Nephron (organoid): ENCODE results near the gene TRIM34.
A peak's percentile ranks its signal among the peaks of the same experiment; 100 is the strongest.
"Not testable (repeated sequence)": the region's sequence is repeated elsewhere in the genome, so short reads cannot be mapped to it uniquely, and the experiment has no call there.

ENCODE experiments used
- H3K27ac Mint-ChIP-seq, 3 experiments: 2 replicates each; pipeline ENCODE4 v1.8.0; 2020; ENCODE audit warnings: mixed read lengths in 3 of 3, mild to moderate bottlenecking in 2 of 3, moderate library complexity in 1 of 3
- H3K27me3 Mint-ChIP-seq: 2 replicates; pipeline ENCODE4 v1.8.0; 2021; ENCODE audit warnings: low read depth, mild to moderate bottlenecking, moderate library complexity, mixed read lengths
- H3K36me3 Mint-ChIP-seq: 2 replicates; pipeline ENCODE4 v1.8.0; 2020; ENCODE audit warnings: low read depth, mixed read lengths
- H3K4me1 Mint-ChIP-seq: 2 replicates; pipeline ENCODE4 v1.8.0; 2020; ENCODE audit warnings: mixed read lengths
- H3K4me3 Mint-ChIP-seq, 3 experiments: 2 replicates each; pipeline ENCODE4 v1.8.0; 2020; ENCODE audit warnings: mild to moderate bottlenecking in 3 of 3, mixed read lengths in 3 of 3, moderate library complexity in 2 of 3
- H3K9me3 Mint-ChIP-seq: 2 replicates; pipeline ENCODE4 v1.8.0; 2020; ENCODE audit warnings: mixed read lengths
- CTCF ChIP-seq, 3 experiments: fragments of 200-600 bp; sonication (generic); IDR thresholded peaks; one replicate each; pipeline ENCODE4 v1.5.0; 2021; ENCODE audit warnings: antibody characterized with exemption in 3 of 3; ENCODE audit not compliant: unreplicated experiment in 3 of 3

TRIM34 gene

GRCh38 chr11:5690216-5690615 lies 65.4 kb downstream of the TRIM34 start:
- H3K27ac Mint-ChIP-seq = peak overlapping the region in 2 of 3 experiments; percentile 36 to 88
- no peak for TF ChIP-seq CTCF (IDR thresholded peaks at IDR 0.05; ENCODE audit: unreplicated experiment in 3 of 3)
- H3K4me1 Mint-ChIP-seq = peaks cover 10% of the 10 kb centered on the region
- no peaks in the 10 kb centered on the region for H3K9me3 Mint-ChIP-seq
- no peaks in the 10 kb centered on the region for H3K36me3 Mint-ChIP-seq
- peak overlapping the region in 1 of 3 experiments; percentile 57 for H3K4me3 Mint-ChIP-seq
- no peaks in the 10 kb centered on the region for H3K27me3 Mint-ChIP-seq

- H3K36me3 Mint-ChIP-seq = no peaks in the 10 kb centered on the region
- peak overlapping the region in 1 of 3 experiments; percentile 57 for H3K4me3 Mint-ChIP-seq
- H3K27me3 Mint-ChIP-seq = no peaks in the 10 kb centered on the region
- peaks cover 9% of the 10 kb centered on the region for H3K4me1 Mint-ChIP-seq
- TF ChIP-seq CTCF (IDR thresholded peaks at IDR 0.05; ENCODE audit: unreplicated experiment in 3 of 3) = no peak
- H3K9me3 Mint-ChIP-seq = no peaks in the 10 kb centered on the region
- H3K27ac Mint-ChIP-seq = peak overlapping the region in 2 of 3 experiments; percentile 36 to 88
Observed at GRCh38 chr11:5690736-5691135, 65.9 kb downstream of the TRIM34 start.

GRCh38 chr11:5691238-5691963 lies 66.6 kb downstream of the TRIM34 start:
- not testable (repeated sequence) for H3K27ac Mint-ChIP-seq, H3K9me3 Mint-ChIP-seq, H3K4me1 Mint-ChIP-seq, H3K36me3 Mint-ChIP-seq, H3K4me3 Mint-ChIP-seq, H3K27me3 Mint-ChIP-seq

GRCh38 chr11:5691964-5692361 lies 67.2 kb downstream of the TRIM34 start:
- no peak overlapping the region for H3K4me3 Mint-ChIP-seq
- TF ChIP-seq CTCF (IDR thresholded peaks at IDR 0.05; ENCODE audit: unreplicated experiment in 3 of 3) = no peak
- H3K27ac Mint-ChIP-seq = no peak overlapping the region
- peaks cover 3% of the 10 kb centered on the region for H3K27me3 Mint-ChIP-seq
- H3K36me3 Mint-ChIP-seq = no peaks in the 10 kb centered on the region
- no peaks in the 10 kb centered on the region for H3K9me3 Mint-ChIP-seq
- peaks cover 9% of the 10 kb centered on the region for H3K4me1 Mint-ChIP-seq
